GM12878 (cell line): ENCODE data around the gene TSC22D1.

Experiments
- CHD4 ChIP-seq: fragments of 200-600 bp; sonication (generic); IDR thresholded peaks from 2 replicates; pipeline ENCODE4 v1.6.1; 2016; ENCODE audit warnings: mild to moderate bottlenecking
- TF ChIP-seq, protein P1 (sequence below), 3 experiments: IDR thresholded peaks in 2 of 3; conservative IDR thresholded peaks in 1 of 3; 2 replicates each; pipeline ENCODE4 v1.5.1; 2011; ENCODE audit warnings: low read depth in 3 of 3, low read length in 3 of 3, mild to moderate bottlenecking in 3 of 3, control low read depth in 2 of 3, moderate library complexity in 2 of 3, inconsistent platforms in 1 of 3, mixed read lengths in 1 of 3; ENCODE audit not compliant: control insufficient read depth in 2 of 3, insufficient read depth in 1 of 3; ENCODE audit errors: extremely low read depth in 1 of 3
- TF ChIP-seq, protein P2 (sequence below): IDR thresholded peaks from 2 replicates; pipeline ENCODE4 v1.6.1; 2012; ENCODE audit warnings: low read length, inconsistent platforms
- TF ChIP-seq, protein P3 (sequence below): IDR thresholded peaks from 2 replicates; pipeline ENCODE4 v1.6.1; 2012; ENCODE audit warnings: low read depth, low read length, improper control_type of control experiment

DNA sequence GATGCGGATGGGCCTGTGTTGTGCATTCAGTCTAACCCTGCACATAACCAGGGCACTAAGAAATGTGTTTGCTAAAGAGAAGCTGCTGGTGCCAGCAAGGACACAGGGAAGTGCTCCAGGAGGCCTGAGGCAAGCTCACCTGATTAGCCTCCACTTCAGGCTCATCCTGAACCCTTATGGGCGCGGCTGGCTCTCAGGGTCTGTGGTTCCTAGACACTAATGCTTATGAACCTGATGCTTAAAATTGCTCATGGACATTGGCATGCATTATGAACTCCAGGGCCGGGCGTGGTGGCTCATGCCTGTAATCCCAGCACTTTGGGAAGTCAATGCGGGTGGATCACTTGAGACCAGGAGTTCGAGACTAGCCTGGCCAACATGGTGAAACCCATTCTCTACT lies 168.2 kb downstream of the TSC22D1 start:
- TF ChIP-seq, protein P1, sequence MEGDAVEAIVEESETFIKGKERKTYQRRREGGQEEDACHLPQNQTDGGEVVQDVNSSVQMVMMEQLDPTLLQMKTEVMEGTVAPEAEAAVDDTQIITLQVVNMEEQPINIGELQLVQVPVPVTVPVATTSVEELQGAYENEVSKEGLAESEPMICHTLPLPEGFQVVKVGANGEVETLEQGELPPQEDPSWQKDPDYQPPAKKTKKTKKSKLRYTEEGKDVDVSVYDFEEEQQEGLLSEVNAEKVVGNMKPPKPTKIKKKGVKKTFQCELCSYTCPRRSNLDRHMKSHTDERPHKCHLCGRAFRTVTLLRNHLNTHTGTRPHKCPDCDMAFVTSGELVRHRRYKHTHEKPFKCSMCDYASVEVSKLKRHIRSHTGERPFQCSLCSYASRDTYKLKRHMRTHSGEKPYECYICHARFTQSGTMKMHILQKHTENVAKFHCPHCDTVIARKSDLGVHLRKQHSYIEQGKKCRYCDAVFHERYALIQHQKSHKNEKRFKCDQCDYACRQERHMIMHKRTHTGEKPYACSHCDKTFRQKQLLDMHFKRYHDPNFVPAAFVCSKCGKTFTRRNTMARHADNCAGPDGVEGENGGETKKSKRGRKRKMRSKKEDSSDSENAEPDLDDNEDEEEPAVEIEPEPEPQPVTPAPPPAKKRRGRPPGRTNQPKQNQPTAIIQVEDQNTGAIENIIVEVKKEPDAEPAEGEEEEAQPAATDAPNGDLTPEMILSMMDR (IDR thresholded peaks at IDR 0.05 in 2 of 3, conservative IDR thresholded peaks at IDR 0.05 in 1 of 3; ENCODE audit: control insufficient read depth in 2 of 3, extremely low read depth in 1 of 3, insufficient read depth in 1 of 3, low read depth in 3 of 3, low read length in 3 of 3), result no peak
- TF ChIP-seq, protein P2, sequence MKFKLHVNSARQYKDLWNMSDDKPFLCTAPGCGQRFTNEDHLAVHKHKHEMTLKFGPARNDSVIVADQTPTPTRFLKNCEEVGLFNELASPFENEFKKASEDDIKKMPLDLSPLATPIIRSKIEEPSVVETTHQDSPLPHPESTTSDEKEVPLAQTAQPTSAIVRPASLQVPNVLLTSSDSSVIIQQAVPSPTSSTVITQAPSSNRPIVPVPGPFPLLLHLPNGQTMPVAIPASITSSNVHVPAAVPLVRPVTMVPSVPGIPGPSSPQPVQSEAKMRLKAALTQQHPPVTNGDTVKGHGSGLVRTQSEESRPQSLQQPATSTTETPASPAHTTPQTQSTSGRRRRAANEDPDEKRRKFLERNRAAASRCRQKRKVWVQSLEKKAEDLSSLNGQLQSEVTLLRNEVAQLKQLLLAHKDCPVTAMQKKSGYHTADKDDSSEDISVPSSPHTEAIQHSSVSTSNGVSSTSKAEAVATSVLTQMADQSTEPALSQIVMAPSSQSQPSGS, result no peak
- TF ChIP-seq, protein P3, sequence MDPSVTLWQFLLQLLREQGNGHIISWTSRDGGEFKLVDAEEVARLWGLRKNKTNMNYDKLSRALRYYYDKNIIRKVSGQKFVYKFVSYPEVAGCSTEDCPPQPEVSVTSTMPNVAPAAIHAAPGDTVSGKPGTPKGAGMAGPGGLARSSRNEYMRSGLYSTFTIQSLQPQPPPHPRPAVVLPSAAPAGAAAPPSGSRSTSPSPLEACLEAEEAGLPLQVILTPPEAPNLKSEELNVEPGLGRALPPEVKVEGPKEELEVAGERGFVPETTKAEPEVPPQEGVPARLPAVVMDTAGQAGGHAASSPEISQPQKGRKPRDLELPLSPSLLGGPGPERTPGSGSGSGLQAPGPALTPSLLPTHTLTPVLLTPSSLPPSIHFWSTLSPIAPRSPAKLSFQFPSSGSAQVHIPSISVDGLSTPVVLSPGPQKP, result no peak
- no peak for TF ChIP-seq CHD4
